GM18507 (cell line): ENCODE results near the gene SLC9C1.

Experiments used
- DNase-seq: peaks from one replicate; pipeline ENCODE4 v3.0.0; 2011; ENCODE audit warnings: low read depth; ENCODE audit not compliant: insufficient read length; ENCODE audit errors: extremely low spot score
- FAIRE-seq: peaks from 2 replicates; lab custom pipeline; 2011; peaks lifted over from hg19 to GRCh38; lab: Jason Lieb, UNC

Gene SLC9C1

DNA sequence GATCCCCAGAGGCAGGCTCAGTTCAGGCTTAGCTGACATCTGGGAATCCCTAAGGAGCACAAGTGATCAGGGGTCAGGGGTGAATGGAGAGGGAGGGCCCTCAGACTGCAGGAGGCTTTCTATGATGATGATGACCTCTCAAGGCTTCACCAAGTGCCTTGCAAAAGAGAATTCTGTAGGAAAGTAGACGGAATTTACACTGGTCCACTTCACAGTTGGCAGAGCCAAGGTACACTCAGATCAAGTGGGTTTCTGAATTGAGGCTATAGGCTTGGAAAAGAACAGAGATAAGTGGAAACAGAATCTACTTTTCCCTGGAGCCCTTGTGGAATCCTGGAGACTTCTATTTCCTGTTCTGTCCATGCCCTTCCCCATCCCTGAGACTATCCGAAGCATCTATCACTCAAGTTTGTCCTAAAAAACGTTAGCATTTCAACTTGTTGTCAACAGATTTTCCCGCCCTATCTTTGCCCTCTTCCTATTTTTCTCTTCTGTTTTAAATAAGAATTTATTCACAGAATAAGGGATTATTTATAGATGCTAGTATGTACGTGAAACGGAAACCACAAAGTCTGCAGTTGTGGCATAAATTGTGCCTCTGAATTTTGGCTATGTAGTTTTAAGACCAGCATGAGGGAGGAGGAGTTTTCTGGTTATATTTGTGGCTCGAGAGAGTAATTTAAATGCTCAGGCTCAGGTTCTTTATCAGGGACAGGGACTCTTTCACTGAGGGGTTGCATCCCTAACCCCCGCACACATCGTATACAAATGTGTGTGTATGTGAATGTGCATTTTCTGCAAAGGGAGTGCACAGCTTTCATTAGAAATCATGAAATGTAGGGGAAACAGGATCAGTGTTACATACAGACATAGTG lies 173.8 kb downstream of the SLC9C1 start:
- peak; percentile 88 for FAIRE-seq
- DNase-seq, result no peak

DNA sequence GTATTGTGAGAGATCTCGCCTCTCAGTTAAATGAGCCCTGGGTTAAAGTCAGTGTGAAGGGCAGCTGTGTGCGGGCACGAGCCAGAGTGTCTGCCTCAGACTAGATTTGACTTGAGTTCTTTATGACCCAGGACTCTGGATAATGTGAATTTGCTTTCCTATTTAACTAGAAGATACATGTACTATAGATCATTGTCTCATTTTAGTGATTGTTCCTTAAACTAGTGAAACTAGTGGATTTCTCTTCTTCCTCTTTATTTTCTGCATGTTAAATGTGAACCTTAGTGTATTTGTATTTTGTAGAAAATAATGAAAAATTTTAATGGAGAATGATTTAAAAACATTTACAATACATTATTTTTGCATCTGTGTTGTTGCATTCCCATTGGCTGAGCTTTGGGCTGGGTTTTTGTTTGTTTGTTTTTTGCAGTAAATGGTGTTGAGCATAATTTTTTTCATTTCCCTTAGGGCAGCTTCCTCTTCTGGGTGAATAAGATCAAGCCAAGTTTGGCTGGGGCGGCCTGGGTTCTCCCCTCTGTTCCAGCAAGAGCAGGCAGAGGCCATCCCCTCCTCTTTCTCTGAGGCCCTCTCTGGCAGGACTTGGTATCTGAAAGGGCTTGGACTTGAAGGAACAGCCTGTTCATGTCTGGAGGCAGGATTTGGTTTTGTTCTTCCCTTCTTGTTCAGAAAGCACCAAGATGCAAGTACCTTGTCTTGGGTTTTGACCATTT lies 176.0 kb downstream of the SLC9C1 start:
- FAIRE-seq, result peak; percentile 67
- no peak for DNase-seq

DNA sequence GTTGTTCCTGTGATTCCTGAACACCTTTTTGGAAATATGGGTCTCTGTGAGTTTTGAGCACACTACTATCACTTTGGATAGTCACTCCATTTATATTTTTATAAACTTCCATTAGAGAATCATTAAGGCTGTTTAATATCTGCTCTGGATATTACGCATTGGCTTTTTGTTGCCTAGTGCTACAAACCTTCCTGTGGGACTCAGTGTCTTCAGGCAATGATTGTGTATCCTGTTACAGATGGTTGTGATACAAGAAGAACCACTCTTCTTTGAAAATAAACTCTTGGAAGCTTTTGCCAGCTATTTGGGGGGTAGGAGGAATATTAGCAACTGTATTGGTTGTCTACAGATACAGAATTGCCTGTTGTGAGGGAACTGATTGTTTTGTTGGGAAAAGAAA lies 176.6 kb downstream of the SLC9C1 start:
- DNase-seq (no peak), FAIRE-seq (no peak)

DNA sequence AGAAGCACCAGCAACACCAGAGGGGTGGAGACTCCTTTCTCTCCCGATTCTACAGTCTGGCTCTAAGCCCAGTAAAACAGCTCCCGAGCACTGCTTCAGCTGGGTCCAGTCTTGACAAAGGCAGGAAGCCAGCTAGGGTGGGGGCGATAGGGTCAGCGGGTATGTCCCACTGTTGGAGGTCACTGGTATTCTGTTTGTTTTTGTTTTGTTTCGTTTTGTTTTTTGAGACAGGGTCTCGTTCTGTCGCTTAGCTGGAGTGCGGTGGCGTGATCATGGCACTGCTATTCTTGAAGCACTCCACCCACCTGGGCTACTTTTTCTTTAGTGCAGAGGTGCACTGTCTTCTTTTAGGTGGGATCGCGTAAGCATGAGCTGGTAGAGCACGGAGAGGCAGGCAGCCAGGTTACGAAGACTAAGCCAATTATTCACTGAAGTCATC lies 177.2 kb downstream of the SLC9C1 start:
- FAIRE-seq, result peak; percentile 56
- DNase-seq, result no peak

DNA sequence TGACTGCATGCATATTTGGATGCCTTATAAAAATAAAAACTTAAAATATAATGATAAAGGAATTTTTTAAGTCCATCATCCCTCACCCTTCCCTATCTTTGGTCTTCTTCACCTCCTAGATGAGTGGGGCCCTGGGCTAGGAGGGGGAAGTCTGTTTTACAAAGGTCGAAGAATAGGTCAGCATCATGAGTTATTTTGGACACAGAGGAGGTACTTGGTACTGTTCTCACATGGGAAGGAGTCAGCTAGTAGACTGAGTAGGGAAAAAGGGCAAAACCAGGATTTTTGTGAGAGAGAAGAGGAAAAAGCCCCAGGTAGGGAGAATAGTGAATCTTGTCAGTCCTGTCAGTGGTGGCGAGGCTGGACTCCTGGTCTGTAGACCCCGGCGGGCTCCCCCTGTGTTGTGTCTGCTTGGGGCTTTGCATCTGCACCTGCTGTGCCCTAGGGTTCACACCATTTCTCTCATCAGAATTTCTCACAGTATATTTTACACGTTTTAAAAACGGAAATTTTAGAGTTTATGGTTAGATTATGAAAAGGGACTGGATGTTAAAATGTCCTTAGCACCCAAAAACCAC lies 178.1 kb downstream of the SLC9C1 start:
- FAIRE-seq (peak; percentile 42), DNase-seq (no peak)

GRCh38 chr3:112115161-112115739 lies 178.8 kb downstream of the SLC9C1 start:
- FAIRE-seq, result peak; percentile 93

GRCh38 chr3:112114576-112115160 lies 179.3 kb downstream of the SLC9C1 start:
- DNase-seq (no peak), FAIRE-seq (peak; percentile 56)

More at GRCh38 chr3:112115161-112115739, 178.8 kb downstream of the SLC9C1 start:
- DNase-seq, result no peak

DNA sequence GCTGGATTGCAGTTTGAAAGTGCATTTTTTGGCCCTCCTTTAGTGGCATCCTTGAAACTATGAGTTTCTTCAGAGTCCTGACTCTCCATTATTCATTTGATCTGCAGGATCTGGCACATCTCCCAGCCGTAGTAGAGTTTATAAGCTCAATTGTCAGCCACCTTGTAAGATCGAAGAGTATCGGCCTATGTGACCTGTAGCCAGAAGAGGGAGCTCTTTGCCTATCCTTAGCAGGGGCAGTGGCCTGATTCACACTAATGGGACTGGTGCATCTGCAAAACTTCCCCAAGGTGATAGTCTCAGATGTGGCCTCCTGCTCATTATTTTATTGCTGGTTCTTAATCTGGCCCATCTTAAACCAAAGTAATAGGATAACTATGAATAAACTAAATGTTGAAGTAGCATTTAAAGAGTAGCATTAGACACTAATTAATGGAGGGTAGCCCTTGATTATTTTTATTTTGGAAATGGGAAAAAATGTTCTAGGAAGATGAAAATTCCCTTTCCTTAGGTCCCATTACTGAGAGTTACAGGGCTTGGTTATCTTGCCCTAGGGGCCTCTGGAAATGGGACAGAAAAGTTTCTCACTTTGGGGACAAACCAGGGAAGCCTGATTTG lies 182.1 kb downstream of the SLC9C1 start:
- FAIRE-seq, result peak; percentile 98
- DNase-seq, result peak; percentile 38

GRCh38 chr3:112109322-112109721 lies 184.7 kb downstream of the SLC9C1 start:
- DNase-seq (no peak), FAIRE-seq (no peak)

GRCh38 chr3:112104774-112105173 lies 189.2 kb downstream of the SLC9C1 start:
- DNase-seq, result no peak
- FAIRE-seq, result no peak

DNA sequence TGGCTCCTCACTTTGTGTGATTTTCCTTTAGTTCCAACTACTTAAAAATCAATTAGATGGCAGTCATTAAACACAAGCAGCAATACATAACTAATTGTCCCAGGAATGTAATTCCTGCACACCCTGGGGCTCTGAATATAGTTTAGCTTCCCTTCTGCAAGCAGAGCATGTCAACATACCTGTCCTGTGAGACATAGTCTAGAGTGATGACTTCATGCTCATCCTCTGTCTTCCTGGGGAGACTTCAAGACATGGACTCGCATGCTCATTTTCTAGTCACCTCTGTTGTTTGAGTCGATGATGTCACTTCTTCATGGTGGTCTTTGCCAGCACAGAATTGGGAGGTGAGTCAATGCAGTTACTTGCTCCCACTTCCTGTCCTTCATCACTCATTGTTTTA lies 192.1 kb downstream of the SLC9C1 start:
- DNase-seq, result no peak
- no peak for FAIRE-seq

GRCh38 chr3:112097378-112097777 lies 196.6 kb downstream of the SLC9C1 start:
- DNase-seq (no peak), FAIRE-seq (no peak)

DNA sequence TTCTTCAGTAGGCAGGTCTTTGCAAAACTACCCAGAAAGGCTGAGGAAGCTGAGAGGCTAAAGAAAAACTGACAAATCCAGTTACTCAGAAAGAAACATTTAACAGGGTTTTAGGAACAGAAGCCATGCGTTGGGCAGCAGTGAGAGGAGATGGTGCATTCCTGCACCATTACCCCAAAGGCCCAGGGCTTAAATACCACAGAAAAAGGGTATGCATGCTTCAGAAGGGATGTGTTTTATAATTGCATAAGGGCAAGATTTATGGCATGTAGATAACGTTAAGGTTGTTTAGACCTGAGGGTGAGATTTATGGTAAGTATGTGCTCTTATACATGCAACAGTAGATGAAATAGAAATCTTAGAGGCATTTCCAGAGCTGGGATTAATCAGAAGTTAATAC lies 197.8 kb downstream of the SLC9C1 start:
- DNase-seq (no peak), FAIRE-seq (no peak)

GRCh38 chr3:112095731-112096130 lies 198.3 kb downstream of the SLC9C1 start:
- FAIRE-seq (no peak), DNase-seq (no peak)

- DNase-seq (no peak), FAIRE-seq (no peak)
These were observed 200.9 kb downstream of the SLC9C1 start for GRCh38 chr3:112093180-112093522.

DNA sequence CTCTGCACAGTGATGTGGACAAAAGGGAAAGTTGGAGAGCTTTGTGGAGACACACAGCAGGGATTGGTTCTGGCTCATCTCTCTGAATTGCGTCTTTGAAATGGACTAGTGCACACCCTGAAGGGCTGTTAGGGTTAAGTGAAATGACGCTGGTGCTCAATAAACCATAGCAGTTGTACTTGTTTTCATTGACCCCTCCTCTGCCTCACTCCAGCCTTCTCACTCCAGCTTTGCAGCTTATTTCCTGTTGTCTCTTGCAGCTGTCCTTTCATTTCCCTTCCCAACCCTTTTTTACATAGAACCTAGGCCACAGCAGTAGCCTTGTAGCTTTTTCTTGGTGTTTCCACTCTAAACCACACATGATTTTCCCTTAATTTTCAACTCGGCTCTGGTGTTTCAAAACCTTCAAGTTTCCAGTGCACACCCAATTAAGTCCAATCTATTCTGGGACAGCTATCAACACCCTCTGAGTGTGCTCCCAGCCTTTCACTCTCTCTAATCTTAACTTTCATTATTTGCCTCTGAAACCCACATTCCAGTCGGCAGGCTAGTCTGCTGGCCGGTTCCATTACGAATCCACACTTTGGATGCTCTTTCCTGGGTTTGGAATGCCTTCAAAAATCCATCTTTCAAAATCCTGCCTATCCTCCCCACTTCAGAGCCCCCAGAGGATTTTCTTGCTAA lies 201.4 kb downstream of the SLC9C1 start:
- FAIRE-seq (peak; percentile 69), DNase-seq (no peak)

- DNase-seq, result no peak
- FAIRE-seq, result no peak
These were observed 203.0 kb downstream of the SLC9C1 start for GRCh38 chr3:112090887-112091586.
